HCT116 (cell line): Measurements from ENCODE around the gene UBE2D2.

Experiments used
- FOSL1 ChIP-seq: IDR thresholded peaks from 2 replicates; pipeline ENCODE4 v1.6.1; 2012; ENCODE audit warnings: low read depth
- MAX ChIP-seq: IDR thresholded peaks from 2 replicates; pipeline ENCODE4 v1.6.1; 2012
- POLR2A ChIP-seq: IDR thresholded peaks from 2 replicates; pipeline ENCODE4 v1.7.0; 2011; ENCODE audit warnings: borderline replicate concordance; ENCODE audit not compliant: insufficient read depth, insufficient read length; ENCODE audit errors: extremely low read depth
- TF ChIP-seq, protein P1 (sequence below), 3 experiments: fragments of 200-600 bp in 1 of 3; sonication (generic) in 1 of 3; IDR thresholded peaks in 2 of 3; conservative IDR thresholded peaks in 1 of 3; 2 replicates each; pipeline ENCODE4 v1.5.1; 2012 to 2017; ENCODE audit warnings: low read depth in 2 of 3, low read length in 2 of 3, antibody characterized with exemption in 1 of 3, borderline replicate concordance in 1 of 3, control low read depth in 1 of 3, mild to moderate bottlenecking in 1 of 3, mixed read lengths in 1 of 3, mixed run types in 1 of 3, moderate library complexity in 1 of 3; ENCODE audit not compliant: insufficient read depth in 1 of 3

DNA sequence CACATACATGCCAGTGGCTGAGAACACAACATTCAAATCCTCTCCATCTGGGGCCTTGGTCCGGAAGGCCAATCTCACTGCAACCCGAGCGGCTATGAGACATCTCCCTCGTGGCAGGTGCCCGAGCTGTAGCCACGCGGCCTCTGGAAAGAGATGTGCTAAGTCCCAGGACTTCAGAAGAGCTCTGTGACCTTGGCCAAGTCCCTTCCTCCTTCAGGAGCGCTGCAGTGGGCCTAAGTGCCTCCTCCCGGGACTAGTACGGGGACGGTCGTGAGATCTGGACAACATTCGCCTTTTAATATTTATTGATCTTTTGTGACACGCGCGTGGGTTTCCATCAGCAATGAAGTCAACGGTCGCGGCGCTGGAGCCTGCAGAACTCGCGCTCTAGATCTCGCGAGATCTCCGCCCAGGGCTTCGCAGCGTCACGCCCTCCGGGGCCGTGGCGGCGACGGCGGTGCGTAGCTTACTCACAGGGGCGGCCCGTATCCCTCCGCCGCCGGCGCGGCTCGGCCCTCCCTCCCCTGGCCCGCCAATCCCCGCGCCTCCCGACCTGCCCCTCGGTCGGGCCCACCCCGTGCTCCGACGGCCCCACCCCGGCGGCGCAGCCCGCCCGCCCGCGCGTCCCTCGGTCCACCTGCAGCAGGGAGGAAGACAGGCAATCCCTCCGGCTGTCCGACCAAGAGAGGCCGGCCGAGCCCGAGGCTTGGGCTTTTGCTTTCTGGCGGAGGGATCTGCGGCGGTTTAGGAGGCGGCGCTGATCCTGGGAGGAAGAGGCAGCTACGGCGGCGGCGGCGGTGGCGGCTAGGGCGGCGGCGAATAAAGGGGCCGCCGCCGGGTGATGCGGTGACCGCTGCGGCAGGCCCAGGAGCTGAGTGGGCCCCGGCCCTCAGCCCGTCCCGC lies at the start of gene UBE2D2:
- TF ChIP-seq, protein P1, sequence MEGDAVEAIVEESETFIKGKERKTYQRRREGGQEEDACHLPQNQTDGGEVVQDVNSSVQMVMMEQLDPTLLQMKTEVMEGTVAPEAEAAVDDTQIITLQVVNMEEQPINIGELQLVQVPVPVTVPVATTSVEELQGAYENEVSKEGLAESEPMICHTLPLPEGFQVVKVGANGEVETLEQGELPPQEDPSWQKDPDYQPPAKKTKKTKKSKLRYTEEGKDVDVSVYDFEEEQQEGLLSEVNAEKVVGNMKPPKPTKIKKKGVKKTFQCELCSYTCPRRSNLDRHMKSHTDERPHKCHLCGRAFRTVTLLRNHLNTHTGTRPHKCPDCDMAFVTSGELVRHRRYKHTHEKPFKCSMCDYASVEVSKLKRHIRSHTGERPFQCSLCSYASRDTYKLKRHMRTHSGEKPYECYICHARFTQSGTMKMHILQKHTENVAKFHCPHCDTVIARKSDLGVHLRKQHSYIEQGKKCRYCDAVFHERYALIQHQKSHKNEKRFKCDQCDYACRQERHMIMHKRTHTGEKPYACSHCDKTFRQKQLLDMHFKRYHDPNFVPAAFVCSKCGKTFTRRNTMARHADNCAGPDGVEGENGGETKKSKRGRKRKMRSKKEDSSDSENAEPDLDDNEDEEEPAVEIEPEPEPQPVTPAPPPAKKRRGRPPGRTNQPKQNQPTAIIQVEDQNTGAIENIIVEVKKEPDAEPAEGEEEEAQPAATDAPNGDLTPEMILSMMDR (IDR thresholded peaks at IDR 0.05 in 2 of 3, conservative IDR thresholded peaks at IDR 0.05 in 1 of 3; ENCODE audit: borderline replicate concordance in 1 of 3, insufficient read depth in 1 of 3, low read depth in 2 of 3, low read length in 2 of 3) = no peak
- TF ChIP-seq MAX = peak; percentile 87
- no peak; the same call in 1 of the 2 replicates for TF ChIP-seq FOSL1
- TF ChIP-seq POLR2A = no peak
